GDM1 (cell line): ENCODE measurements around the gene SDHB.

Experiments
- DNase-seq: peaks from one replicate; lab custom pipeline; 2025; lab: John Stamatoyannopoulos, UW

Gene SDHB

GRCh38 chr1:17012775-17013490 lies 40.9 kb downstream of the SDHB start:
- DNase-seq = no peak

- peak; percentile 76 for DNase-seq
These were observed 42.2 kb downstream of the SDHB start, which contains the start of gene ATP13A2 for GRCh38 chr1:17011439-17012307. Gene ATP13A2 (minus strand): TSS chr1:17011928. CDS start chr1:17011738, 190 bp downstream.

GRCh38 chr1:17011092-17011438 lies 42.8 kb downstream of the SDHB start:
- DNase-seq = no peak

- peak; percentile 69 for DNase-seq
These were observed 44.1 kb downstream of the SDHB start for GRCh38 chr1:17009706-17010105.

GRCh38 chr1:17008208-17008855 lies 45.5 kb downstream of the SDHB start:
- DNase-seq = no peak

GRCh38 chr1:17007121-17007520 lies 46.7 kb downstream of the SDHB start:
- no peak for DNase-seq

GRCh38 chr1:17005365-17005740 lies 48.5 kb downstream of the SDHB start:
- no peak for DNase-seq

- no peak for DNase-seq
These were observed 49.1 kb downstream of the SDHB start for GRCh38 chr1:17004466-17005364.

GRCh38 chr1:17002524-17002902 lies 51.3 kb downstream of the SDHB start:
- DNase-seq = no peak

GRCh38 chr1:17001760-17002523 lies 51.9 kb downstream of the SDHB start:
- no peak for DNase-seq

GRCh38 chr1:16999863-17000262 lies 54.0 kb downstream of the SDHB start:
- DNase-seq = no peak

- DNase-seq = no peak
These were observed 55.2 kb downstream of the SDHB start for GRCh38 chr1:16998589-16998988.

- DNase-seq = no peak
These were observed 57.0 kb downstream of the SDHB start for GRCh38 chr1:16996845-16997244.

GRCh38 chr1:16993521-16994038 lies 60.3 kb downstream of the SDHB start:
- DNase-seq = no peak

- DNase-seq = no peak
These were observed 61.2 kb downstream of the SDHB start for GRCh38 chr1:16992675-16993074.

GRCh38 chr1:16992102-16992501 lies 61.7 kb downstream of the SDHB start:
- no peak for DNase-seq

GRCh38 chr1:16991571-16991970 lies 62.3 kb downstream of the SDHB start:
- no peak for DNase-seq

GRCh38 chr1:16989676-16990391 lies 64.0 kb downstream of the SDHB start:
- no peak for DNase-seq

GRCh38 chr1:16988210-16988609 lies 65.6 kb downstream of the SDHB start:
- DNase-seq = no peak

GRCh38 chr1:16986962-16987361 lies 66.9 kb downstream of the SDHB start:
- no peak for DNase-seq
